ENCODE data around the gene ST8SIA6.

DNA sequence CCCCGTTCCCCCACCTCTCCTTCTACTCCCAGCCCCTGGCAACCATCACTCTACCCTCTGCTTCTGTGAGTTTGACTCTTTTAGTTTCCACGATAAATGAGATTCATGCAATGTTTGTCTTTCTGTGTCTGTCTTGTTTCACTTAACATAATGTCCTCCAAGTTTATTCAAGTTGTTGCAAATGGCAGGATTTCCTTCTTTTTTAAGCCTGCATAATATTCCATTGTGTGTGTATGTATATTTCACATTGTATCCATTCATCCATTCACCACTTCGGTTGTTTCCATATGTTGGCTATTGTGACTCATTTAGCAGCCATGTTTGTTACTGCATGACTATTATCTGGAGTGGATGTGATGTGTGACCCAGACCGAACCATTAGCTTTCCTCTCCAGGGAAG, 162.0 kb downstream of the ST8SIA6 start:
- TF ChIP-seq, protein P1, sequence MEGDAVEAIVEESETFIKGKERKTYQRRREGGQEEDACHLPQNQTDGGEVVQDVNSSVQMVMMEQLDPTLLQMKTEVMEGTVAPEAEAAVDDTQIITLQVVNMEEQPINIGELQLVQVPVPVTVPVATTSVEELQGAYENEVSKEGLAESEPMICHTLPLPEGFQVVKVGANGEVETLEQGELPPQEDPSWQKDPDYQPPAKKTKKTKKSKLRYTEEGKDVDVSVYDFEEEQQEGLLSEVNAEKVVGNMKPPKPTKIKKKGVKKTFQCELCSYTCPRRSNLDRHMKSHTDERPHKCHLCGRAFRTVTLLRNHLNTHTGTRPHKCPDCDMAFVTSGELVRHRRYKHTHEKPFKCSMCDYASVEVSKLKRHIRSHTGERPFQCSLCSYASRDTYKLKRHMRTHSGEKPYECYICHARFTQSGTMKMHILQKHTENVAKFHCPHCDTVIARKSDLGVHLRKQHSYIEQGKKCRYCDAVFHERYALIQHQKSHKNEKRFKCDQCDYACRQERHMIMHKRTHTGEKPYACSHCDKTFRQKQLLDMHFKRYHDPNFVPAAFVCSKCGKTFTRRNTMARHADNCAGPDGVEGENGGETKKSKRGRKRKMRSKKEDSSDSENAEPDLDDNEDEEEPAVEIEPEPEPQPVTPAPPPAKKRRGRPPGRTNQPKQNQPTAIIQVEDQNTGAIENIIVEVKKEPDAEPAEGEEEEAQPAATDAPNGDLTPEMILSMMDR (IDR thresholded peaks at IDR 0.05): no peak
- no peak for TF ChIP-seq EZH2phosphoT487 (IDR thresholded peaks at IDR 0.05)
